ENCODE results near the gene XK. TPM values are rescaled to one million over a fixed set of nuclear protein-coding genes. Genes with fewer than 3 reads are reported as not detected.

XK gene
- total and polyA plus RNA-seq, 2 of the 4 experiments (the other 2 are of a cell fraction), result under 0.01 to 0.02 TPM

DNA sequence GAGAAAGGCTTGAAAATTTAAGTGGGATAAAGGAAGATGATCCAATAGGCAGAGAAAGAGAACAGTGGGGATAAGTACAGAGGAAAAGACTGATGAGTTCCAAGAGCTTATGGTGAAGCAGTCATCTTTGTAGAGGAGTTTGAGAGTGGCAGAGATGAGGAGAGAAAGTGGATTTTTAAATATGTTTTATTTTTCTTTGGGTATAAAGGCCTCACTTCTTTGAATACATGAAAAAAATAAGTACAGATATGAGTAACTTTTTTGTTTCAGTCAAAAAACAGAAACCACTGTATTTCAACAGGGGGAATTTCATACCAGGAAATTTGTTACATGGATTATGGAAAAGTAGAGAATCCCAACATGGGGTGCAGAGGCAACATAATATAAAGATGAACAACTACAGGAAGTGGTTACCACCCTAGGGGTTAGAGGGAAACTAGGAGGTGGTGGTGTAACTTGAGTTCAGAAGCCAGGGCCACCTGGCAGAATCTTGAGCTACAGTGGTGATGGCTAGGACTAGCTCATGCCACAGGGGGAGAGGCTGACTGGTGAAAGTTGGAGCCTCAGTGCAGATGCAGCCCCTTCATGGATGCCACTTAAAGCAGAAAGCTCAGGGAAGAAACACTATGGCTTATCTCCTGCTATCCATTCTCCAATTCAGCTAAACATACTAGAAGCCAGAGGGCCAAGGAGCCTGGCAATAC is 90.8 kb downstream of the XK start:
- no peak overlapping the region for H3K27ac ChIP-seq (ENCODE audit: insufficient read depth, low read length)
- ATAC-seq (ENCODE audit: low read depth) (no peak), DNase-seq (no peak)
- no peak overlapping the region for H3K23ac ChIP-seq (ENCODE audit: low read depth, low read length)
- no peaks in the 10 kb centered on the region for H3K9me3 ChIP-seq (ENCODE audit: control insufficient read depth, insufficient read depth, low read length)
- no peaks in the 10 kb centered on the region for H3K9me1 ChIP-seq (ENCODE audit: insufficient read depth, low read length)
- H4K20me1 ChIP-seq (ENCODE audit: insufficient read depth, low read length), result no peaks in the 10 kb centered on the region
- H3K18ac ChIP-seq (ENCODE audit: low read depth, low read length), result no peak overlapping the region
- no peaks in the 10 kb centered on the region for H3K4me1 ChIP-seq (ENCODE audit: control insufficient read depth, insufficient read depth, low read length)
- H2BK15ac ChIP-seq (ENCODE audit: low read depth, low read length), result no peak overlapping the region
- no TSS peak for BruUV-seq (replicated peaks)
- POLR2A ChIA-PET (ENCODE audit: unreplicated experiment), result no interaction called here
- H2AK5ac ChIP-seq (ENCODE audit: low read depth, low read length), result no peak overlapping the region
- no peak overlapping the region for H2AFZ ChIP-seq (replicated peaks; ENCODE audit: low read length, poor library complexity)
- H3K4me3 ChIP-seq (ENCODE audit: insufficient read depth, low read depth, low read length), result no peak overlapping the region
- CTCF ChIA-PET, result interaction anchor here (1.1 kb wide), 1 partner anchor 23 kb away, joined by 3 read pairs; no protein-coding TSS in a partner anchor
- TF ChIP-seq, protein P1, sequence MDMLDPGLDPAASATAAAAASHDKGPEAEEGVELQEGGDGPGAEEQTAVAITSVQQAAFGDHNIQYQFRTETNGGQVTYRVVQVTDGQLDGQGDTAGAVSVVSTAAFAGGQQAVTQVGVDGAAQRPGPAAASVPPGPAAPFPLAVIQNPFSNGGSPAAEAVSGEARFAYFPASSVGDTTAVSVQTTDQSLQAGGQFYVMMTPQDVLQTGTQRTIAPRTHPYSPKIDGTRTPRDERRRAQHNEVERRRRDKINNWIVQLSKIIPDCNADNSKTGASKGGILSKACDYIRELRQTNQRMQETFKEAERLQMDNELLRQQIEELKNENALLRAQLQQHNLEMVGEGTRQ (IDR thresholded peaks at IDR 0.05; ENCODE audit: low read depth, low read length), result no peak
- TF ChIP-seq MXI1 (IDR thresholded peaks at IDR 0.05; ENCODE audit: borderline replicate concordance, low read depth, low read length) (no peak), RFX5 (IDR thresholded peaks at IDR 0.05; ENCODE audit: low read depth, low read length) (no peak), RAD21 (IDR thresholded peaks at IDR 0.05; ENCODE audit: low read length) (no peak), CEBPB (IDR thresholded peaks at IDR 0.05; ENCODE audit: low read depth, low read length) (no peak), MAZ (IDR thresholded peaks at IDR 0.05; ENCODE audit: borderline replicate concordance, low read depth, low read length) (no peak), FOS (IDR thresholded peaks at IDR 0.05; ENCODE audit: low read depth, low read length) (no peak), SMC3 (IDR thresholded peaks at IDR 0.05; ENCODE audit: low read depth, low read length) (no peak)
- TF ChIP-seq, protein P2, sequence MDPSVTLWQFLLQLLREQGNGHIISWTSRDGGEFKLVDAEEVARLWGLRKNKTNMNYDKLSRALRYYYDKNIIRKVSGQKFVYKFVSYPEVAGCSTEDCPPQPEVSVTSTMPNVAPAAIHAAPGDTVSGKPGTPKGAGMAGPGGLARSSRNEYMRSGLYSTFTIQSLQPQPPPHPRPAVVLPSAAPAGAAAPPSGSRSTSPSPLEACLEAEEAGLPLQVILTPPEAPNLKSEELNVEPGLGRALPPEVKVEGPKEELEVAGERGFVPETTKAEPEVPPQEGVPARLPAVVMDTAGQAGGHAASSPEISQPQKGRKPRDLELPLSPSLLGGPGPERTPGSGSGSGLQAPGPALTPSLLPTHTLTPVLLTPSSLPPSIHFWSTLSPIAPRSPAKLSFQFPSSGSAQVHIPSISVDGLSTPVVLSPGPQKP (IDR thresholded peaks at IDR 0.05; ENCODE audit: borderline replicate concordance, low read depth, low read length), result no peak
- no peak overlapping the region for H3K56ac ChIP-seq (ENCODE audit: extremely low read depth, insufficient read depth, low read length)
- no peak overlapping the region for H2BK120ac ChIP-seq (ENCODE audit: low read depth, low read length)
- H3K4me2 ChIP-seq (ENCODE audit: low read depth, low read length), result no peak overlapping the region
- H3K27me3 ChIP-seq (ENCODE audit: control insufficient read depth, insufficient read depth, low read length), result no peaks in the 10 kb centered on the region
- dilution Hi-C loops (cut with HindIII; ENCODE audit: low sequenced_read_pairs, unreplicated experiment) (no loop called here), in situ Hi-C loops (cut with MboI; ENCODE audit: low sequenced_read_pairs) (no loop called here), intact Hi-C loops (cut with micrococcal nuclease) (no loop called here)
- no peak overlapping the region for H4K8ac ChIP-seq (ENCODE audit: low read depth in 2 of 2, low read length in 2 of 2)
- no peaks in the 10 kb centered on the region for H3K79me1 ChIP-seq (ENCODE audit: low read depth in 1 of 2, low read length in 2 of 2)
- H2AK9ac ChIP-seq (replicated peaks; ENCODE audit: low read depth, low read length, poor library complexity), result no peak overlapping the region
- H2BK20ac ChIP-seq (ENCODE audit: low read depth, low read length), result no peak overlapping the region
- no peak overlapping the region for H2BK5ac ChIP-seq (ENCODE audit: low read depth, low read length, poor library complexity, severe bottlenecking)
- H4K5ac ChIP-seq (ENCODE audit: low read depth, low read length), result no peak overlapping the region
- no peak overlapping the region for H3K14ac ChIP-seq (replicated peaks; ENCODE audit: low read depth, low read length)
- no peak overlapping the region for H3K4ac ChIP-seq (ENCODE audit: low read depth, low read length)
- no peak overlapping the region for H4K91ac ChIP-seq (ENCODE audit: insufficient read depth, low read depth, low read length)
- H3K36me3 ChIP-seq (ENCODE audit: control insufficient read depth, insufficient read depth, low read length), result no peaks in the 10 kb centered on the region
- no peak overlapping the region for H3K9ac ChIP-seq (ENCODE audit: low read depth, low read length)
